Neural crest cell (in vitro differentiated cells): ENCODE measurements around the gene RAMP1. TPM values are rescaled to one million over a fixed set of nuclear protein-coding genes. Genes with fewer than 3 reads are reported as not detected.
A peak's percentile ranks its signal among the peaks of the same experiment; 100 is the strongest.

Experiments
- DNase-seq: peaks from one replicate; pipeline ENCODE4 v3.0.0; 2021; ENCODE audit warnings: low read depth, mixed read lengths, low spot score
- H3K27ac Mint-ChIP-seq: one replicate; pipeline ENCODE4 v1.8.0; 2021; ENCODE audit warnings: mild to moderate bottlenecking, mixed read lengths; ENCODE audit not compliant: unreplicated experiment
- H3K27me3 Mint-ChIP-seq: 2 replicates; pipeline ENCODE4 v1.8.0; 2021; ENCODE audit warnings: low read depth, mild to moderate bottlenecking, mixed read lengths
- H3K36me3 Mint-ChIP-seq: 2 replicates; pipeline ENCODE4 v1.8.0; 2021; ENCODE audit warnings: low read depth, mild to moderate bottlenecking, mixed read lengths
- H3K4me1 Mint-ChIP-seq: 2 replicates; pipeline ENCODE4 v1.8.0; 2021; ENCODE audit warnings: mixed read lengths
- H3K4me3 Mint-ChIP-seq: one replicate; pipeline ENCODE4 v1.8.0; 2021; ENCODE audit warnings: mild to moderate bottlenecking, mixed read lengths
- H3K9me3 Mint-ChIP-seq: 2 replicates; pipeline ENCODE4 v1.8.0; 2021; ENCODE audit warnings: mixed read lengths
- total RNA-seq: library from RNA; stranded (reverse); gene quantifications from 2 replicates; pipeline ENCODE4 v1.2.1, GENCODE V29; 2021
- TF ChIP-seq, protein P1 (sequence below): fragments of 200-600 bp; sonication (generic); conservative IDR thresholded peaks from 2 replicates; pipeline ENCODE4 v1.5.0; 2021; ENCODE audit warnings: antibody characterized with exemption, mild to moderate bottlenecking

RAMP1 gene
- total RNA-seq, 1 donor from 2014 or later, result 0.58 TPM

DNA sequence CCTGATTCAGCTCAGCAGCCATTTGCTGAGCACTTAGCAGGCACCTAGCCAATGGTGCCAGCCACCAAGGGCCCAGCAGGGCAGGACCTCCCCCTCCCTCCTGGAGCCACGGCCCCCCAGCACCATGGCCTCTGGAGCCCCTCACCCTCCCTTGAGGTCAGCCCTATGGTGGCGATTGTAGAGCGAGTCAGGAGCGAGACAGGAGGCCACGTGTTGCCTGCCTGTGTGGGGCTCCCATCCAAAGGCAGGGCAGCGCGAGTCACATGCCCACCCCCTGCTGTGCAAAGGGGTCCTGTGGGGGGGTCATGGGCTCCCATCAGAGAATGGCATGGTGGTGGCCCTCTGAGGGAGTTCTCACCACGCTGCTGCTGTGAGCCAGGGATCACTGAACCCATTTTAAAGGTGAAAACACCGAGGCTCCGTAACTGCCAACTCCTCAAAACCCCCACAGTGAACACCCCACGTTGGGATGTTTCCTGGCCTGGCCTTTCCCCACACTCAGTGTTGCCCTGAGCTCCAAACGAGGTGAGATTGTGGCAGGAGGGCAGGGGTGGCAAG lies 35.6 kb downstream of the RAMP1 start:
- H3K9me3 Mint-ChIP-seq, result no peaks in the 10 kb centered on the region
- H3K27me3 Mint-ChIP-seq, result no peaks in the 10 kb centered on the region
- no peak for DNase-seq
- peaks cover 28% of the 10 kb centered on the region for H3K4me1 Mint-ChIP-seq
- H3K36me3 Mint-ChIP-seq, result no peaks in the 10 kb centered on the region
- no peak overlapping the region for H3K4me3 Mint-ChIP-seq
- TF ChIP-seq, protein P1, sequence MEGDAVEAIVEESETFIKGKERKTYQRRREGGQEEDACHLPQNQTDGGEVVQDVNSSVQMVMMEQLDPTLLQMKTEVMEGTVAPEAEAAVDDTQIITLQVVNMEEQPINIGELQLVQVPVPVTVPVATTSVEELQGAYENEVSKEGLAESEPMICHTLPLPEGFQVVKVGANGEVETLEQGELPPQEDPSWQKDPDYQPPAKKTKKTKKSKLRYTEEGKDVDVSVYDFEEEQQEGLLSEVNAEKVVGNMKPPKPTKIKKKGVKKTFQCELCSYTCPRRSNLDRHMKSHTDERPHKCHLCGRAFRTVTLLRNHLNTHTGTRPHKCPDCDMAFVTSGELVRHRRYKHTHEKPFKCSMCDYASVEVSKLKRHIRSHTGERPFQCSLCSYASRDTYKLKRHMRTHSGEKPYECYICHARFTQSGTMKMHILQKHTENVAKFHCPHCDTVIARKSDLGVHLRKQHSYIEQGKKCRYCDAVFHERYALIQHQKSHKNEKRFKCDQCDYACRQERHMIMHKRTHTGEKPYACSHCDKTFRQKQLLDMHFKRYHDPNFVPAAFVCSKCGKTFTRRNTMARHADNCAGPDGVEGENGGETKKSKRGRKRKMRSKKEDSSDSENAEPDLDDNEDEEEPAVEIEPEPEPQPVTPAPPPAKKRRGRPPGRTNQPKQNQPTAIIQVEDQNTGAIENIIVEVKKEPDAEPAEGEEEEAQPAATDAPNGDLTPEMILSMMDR, result no peak
- no peak overlapping the region for H3K27ac Mint-ChIP-seq

DNA sequence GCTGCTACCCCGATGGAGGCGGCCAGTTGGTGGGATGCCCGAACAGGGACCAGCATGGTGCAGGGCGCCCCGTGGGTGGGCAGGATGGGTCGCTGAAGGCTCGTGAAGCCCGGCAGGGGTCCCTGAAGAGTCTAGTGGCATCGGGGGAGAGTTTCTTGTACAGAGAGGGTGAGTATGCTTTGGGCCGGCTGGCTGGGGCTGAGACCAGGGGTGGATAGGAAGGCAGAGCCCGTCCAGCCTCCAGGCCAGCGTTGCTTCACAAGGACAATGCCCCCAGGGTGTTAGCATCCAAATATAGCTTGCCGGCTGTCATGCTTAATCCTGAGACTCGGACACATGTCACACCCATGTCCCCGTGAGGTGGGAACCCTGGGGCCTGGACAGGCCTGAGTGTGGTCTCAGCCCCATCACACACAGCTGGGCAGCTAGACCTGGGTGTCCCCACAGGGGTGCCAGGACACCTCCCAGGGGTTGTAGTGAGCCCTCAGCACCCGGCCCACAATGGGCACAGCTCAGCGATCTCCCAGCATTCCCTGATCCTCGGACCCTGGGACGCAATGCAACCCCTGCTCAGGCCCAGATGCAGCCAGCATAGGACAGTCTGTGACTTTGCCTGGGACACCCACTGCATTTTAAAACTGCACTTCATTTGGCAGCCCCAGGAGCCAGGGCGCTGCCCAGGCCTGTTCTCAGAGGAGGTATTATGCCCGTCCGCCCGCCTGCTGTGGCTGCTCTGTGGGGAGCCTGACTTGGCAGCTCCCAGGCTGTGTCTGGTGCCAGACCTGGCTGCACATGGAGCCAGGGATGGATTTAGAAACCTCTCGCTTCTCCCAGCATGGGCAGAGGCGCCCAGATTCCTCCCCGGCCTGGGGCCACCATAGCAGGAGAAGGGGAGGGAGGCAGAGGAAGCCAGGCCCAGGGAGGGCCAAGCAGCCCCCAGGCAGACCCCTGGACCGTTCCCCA lies 36.4 kb downstream of the RAMP1 start:
- no peak for DNase-seq
- no peaks in the 10 kb centered on the region for H3K27me3 Mint-ChIP-seq
- peaks cover 24% of the 10 kb centered on the region for H3K4me1 Mint-ChIP-seq
- H3K27ac Mint-ChIP-seq, result peak overlapping the region; percentile 57
- TF ChIP-seq, protein P1, result no peak
- no peak overlapping the region for H3K4me3 Mint-ChIP-seq
- no peaks in the 10 kb centered on the region for H3K36me3 Mint-ChIP-seq
- no peaks in the 10 kb centered on the region for H3K9me3 Mint-ChIP-seq

DNA sequence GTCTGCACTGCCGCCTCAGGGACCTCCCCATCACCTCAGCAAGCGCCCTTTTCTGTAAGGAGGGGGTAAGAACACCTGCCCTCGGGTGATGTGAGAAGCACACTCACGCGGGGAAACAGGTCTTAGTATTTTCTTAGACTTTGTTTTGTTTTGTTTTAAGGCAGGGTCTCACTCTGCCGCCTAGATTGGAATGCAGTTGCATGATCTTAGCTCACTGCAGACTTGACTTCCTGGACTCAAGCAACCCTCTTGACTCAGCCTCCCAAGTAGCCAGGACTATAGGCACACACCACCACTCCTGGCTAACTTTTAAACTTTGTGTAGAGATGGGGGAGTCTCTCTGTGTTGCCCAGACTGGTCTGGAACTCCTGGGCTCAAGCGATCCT lies 37.1 kb downstream of the RAMP1 start:
- no peak overlapping the region for H3K4me3 Mint-ChIP-seq
- peaks cover 22% of the 10 kb centered on the region for H3K4me1 Mint-ChIP-seq
- no peaks in the 10 kb centered on the region for H3K36me3 Mint-ChIP-seq
- no peak for DNase-seq
- H3K27ac Mint-ChIP-seq, result no peak overlapping the region
- no peaks in the 10 kb centered on the region for H3K27me3 Mint-ChIP-seq
- TF ChIP-seq, protein P1, result no peak
- no peaks in the 10 kb centered on the region for H3K9me3 Mint-ChIP-seq

DNA sequence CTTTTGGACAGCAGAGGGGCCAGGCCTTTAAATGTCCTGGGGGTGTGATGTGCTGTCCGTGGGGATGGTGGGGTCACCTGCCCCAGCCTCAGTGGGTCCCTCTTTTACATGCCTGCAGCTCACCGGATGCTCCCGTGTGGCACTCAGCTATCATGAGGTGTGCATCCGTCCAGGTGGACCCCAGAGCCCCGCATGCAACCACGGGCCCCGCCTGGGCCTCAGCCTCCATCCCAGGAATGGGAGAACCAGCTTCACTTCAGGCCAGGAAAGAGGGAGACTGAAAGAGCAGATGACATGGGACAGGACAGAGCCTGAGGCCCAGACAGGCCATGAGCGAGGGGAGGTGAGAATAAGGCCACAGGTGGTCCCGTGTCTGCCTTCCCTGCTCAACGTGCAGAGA lies 37.5 kb downstream of the RAMP1 start:
- no peak overlapping the region for H3K27ac Mint-ChIP-seq
- DNase-seq, result no peak
- no peaks in the 10 kb centered on the region for H3K36me3 Mint-ChIP-seq
- TF ChIP-seq, protein P1, result no peak
- H3K4me3 Mint-ChIP-seq, result no peak overlapping the region
- no peaks in the 10 kb centered on the region for H3K9me3 Mint-ChIP-seq
- peaks cover 22% of the 10 kb centered on the region for H3K4me1 Mint-ChIP-seq
- H3K27me3 Mint-ChIP-seq, result no peaks in the 10 kb centered on the region

DNA sequence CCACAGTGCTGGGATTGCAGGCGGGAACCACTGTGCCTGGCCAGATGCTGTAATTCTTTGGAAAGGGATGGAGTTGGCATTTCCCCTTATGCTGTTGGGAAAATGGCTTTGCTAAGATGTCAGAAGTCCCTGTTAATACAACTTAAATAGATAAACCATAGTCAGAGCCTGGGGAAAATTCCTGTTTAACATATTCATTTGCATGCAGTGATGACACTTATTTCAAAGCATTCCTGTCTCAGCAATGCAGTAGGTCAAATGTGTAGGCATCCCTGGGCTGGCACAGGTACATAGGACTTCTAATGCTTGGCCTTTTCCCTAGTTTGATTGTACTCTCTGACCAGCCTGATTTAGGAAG lies 38.6 kb downstream of the RAMP1 start:
- H3K4me1 Mint-ChIP-seq, result peaks cover 15% of the 10 kb centered on the region
- DNase-seq, result no peak
- no peak overlapping the region for H3K27ac Mint-ChIP-seq
- TF ChIP-seq, protein P1, result no peak
- H3K9me3 Mint-ChIP-seq, result no peaks in the 10 kb centered on the region
- H3K4me3 Mint-ChIP-seq, result no peak overlapping the region
- H3K36me3 Mint-ChIP-seq, result no peaks in the 10 kb centered on the region
- no peaks in the 10 kb centered on the region for H3K27me3 Mint-ChIP-seq
